Stimulated activated CD4-positive, alpha-beta T cell treated with anti-CD3 and anti-CD28 coated beads, Interleukin-4, amount 100 ng/mL, for 24 hours (primary cell): Measurements from ENCODE around the gene TMEM117.
"Not testable (repeated sequence)": the region's sequence is repeated elsewhere in the genome, so short reads cannot be mapped to it uniquely, and the experiment has no call there.

Experiments used
- DNase-seq: peaks from one replicate; pipeline ENCODE4 v3.0.0-alpha.2; 2020

Gene TMEM117

DNA sequence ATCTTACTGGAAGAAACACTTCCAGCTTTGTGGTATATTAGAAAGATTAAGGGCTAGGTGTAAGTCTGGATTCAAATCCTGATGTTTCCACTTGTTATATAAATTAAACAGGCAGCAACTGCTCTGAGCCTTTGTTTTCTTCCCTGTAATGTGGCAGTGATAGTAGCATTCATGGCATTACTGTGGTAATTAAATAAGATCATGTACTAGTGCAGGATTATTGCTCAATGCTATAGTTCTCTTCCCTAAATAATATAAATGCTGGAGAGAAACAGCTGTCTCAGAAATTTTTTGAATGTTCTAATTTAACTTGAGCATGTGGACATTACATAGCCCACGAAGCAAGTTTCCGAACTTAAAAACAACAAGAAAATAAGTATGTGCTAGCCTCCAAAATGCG lies 5.4 kb downstream of the TMEM117 start:
- DNase-seq = no peak

DNA sequence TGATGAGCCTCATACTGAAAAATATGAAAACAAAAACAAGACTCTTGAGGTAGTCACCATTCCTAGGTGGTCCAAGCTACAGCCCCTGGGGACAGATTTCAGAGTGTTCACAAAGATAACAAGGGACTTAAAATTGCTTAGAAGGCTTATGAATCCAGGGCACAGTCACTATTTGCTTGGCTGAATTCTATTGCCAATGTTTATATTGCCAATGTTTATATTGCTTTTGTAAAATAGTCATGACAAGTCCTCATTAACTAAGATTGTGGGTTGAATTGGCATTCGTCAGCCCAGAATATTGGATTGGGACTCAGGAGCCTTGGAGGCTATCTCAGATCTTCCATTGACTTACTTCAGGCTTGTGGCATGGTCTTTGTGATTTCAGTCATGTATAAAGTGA lies 6.4 kb downstream of the TMEM117 start:
- DNase-seq = no peak

DNA sequence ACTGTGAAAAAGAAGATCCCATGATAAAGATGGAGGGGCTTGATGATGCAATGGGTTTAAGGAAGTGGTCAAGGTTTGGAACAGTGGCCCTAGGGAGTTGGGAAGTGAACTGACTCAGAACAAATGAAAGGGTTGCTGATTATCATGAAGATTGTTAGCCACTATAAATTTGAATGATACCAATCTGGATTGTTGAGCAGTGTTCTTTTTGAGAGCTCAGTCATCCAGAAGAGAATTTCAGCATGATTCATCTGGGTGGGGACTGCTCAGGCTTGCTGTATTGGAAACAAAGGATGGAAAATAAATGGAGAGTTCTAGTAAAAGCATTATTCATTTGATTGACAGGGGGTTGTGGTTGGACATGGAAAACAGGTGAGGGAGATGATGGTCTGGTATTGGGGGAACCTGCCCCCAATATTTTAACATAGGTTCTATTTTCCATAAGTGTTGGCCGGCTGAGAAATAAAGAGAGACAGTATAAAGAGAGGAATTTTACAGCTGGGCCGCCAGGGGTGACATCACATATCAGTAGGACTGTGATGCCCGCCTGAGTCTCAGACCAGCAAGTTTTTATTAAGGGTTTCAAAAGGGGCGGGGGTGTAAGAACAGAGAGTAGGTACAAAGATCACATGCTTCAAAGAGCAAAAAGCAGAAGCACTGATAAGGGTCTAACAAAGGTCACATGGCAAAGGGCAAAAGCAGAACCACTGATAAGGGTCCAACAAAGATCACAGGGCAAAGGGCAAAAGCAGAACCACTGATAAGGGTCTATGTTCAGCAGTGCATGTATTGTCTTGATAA lies 11.7 kb downstream of the TMEM117 start:
- not testable (repeated sequence) for DNase-seq

DNA sequence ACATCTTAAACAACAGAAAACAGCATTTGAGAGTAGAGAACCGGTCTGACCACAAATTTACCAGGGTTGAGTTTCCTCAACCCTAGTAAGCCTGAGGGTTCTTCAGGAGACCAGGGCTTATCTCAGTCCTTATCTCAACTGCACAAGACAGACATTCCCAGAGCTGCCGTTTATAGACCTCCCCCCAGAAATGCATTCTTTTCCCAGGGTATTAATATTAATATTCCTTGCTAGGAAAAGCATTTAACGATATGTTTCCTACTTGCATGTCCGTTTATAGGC lies 12.3 kb downstream of the TMEM117 start:
- DNase-seq = no peak

DNA sequence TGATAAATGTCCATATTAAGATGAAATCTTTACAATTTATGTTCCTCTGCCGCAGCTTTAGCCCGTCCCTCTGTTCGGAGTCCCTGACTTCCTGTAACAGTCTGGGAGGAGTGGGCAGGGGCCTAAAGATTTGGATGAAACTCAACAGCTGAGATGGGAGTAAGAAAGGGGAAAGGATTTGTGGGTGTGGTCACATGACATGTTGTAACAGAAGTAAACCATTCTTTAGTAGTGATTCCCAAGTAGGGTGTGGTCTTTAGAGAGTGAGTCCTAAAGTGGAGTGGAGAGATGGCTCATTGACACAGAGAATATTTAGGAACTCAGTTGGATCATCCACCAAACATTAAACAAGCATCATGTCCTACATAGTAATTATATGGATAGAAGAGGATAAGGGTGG lies 12.9 kb downstream of the TMEM117 start:
- DNase-seq = no peak

DNA sequence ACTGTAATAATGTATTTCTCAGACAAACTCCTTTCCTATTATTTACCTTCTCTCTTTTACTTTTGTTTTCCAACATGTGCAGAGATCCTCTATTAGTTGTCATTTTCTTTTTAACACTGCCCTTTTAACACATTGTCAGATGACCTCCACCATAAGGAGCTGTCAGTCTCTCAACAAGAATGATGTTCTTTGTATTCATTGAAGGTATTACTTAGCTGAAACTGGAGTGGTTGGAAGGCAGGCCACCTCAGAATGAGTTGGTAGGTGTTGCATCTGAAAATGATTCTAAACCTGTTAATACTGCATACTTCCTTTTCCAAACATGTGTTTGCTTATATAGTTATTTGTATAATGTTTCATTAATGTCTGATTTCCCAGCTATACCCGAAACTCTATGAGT lies 16.9 kb downstream of the TMEM117 start:
- no peak for DNase-seq

DNA sequence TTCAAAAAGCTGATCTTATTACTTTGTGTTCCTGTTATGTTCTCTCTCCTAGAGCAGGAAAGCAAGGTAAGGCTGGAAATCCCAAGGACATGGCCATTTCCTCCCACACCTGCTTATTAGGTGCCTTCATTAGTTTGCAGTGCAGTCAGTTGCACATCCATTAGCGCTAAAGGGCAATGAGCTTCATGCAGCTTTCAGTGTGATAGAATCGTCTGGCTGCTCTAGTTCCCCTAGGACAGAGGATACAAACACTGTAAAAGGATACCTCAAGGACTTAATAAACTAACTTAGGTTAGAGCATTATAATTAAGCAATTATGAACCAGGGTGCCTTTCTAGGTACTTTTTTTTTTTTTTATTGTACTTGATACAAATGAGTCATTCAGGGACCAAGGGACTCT lies 21.1 kb downstream of the TMEM117 start:
- DNase-seq = no peak

DNA sequence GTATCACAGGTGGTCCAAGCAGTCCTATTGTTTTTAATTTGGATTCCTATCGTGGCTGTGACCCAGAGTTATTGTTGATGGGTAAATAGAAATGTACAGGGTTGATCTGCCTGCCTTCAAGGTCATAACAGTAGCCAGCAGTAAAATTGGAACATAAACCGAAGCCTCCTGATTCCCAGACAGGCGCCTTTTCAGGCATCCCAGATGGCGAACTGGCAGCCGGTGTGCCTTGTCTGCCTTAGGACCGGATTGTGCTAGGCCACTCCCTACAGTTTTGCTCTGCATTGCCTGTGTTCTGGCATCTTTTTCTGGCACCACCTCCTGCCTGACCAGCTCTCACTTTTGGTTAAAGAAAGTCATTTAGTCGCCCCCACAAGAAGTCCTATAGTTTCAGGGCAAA lies 22.2 kb downstream of the TMEM117 start:
- no peak for DNase-seq

DNA sequence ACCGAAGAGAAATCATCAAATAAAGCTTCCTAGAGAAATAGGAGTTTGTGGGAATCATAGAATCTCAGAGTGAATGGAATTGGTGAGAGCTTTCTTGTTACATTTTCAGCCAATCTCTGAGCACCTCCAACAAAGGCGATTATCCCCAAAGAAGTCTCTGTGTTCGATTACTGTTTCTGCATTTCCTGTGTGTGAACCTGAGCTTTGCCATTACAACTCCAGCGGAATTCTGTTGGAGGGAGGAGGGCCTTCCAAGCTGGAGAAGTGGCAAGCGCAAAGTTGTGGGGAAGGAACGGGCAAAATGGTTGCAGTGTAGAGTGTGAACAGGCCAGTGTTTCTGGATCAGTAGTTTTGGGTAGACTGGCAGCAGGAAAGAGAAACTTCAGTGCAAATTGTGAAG lies 23.1 kb downstream of the TMEM117 start:
- no peak for DNase-seq

DNA sequence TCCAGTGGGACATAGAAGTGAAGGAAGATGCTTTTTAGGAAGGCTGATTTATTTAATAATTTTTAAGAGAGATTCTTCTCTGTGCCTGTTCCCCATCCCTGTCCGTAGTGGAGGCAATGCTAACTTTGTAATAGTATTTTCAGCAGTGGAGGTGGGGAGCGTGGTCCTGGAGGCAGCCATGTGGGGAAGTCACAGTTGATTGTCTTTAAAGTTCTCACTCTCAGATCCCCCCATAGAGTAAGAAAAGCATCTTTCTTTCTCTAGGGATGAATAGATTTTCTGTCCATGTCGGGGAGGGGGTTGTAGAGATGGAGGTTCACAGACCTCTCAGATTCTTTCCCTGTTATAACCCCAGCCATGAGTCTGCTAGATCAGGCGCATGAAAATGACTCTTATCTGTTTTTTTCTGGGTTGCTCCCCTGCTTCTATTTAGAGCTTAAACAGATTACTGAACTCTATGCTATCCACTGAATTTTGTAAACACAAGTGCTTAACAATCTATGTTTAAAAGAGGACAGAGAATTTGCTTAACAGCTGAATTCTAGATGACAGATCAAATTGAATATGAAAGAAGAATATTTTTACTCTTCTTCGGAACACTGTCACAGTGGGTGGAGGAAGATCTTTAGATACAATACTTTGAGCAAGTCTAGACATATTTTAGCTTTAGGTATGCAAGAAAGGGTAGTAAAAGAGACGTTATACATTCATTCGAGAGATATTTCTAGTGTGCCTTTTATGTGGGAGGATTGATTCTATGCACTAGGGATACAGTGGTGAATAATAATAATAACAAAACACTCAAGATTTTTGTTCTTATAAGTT lies 25.3 kb downstream of the TMEM117 start:
- no peak for DNase-seq

DNA sequence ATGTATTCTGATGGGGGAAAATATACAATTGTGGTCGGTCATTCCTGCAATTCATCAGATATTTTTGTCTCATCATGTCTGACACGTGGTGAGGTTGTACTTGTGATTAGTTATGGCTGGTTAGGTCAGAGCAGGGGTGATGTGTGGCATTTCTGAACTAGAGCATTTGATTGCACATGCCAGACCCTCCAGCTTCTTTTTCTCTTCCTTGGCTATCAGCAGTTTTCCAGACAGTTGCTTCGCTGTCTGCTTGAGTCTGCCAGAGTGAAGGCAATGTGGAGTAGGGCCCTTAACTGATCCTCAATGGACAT lies 25.9 kb downstream of the TMEM117 start:
- DNase-seq = no peak

DNA sequence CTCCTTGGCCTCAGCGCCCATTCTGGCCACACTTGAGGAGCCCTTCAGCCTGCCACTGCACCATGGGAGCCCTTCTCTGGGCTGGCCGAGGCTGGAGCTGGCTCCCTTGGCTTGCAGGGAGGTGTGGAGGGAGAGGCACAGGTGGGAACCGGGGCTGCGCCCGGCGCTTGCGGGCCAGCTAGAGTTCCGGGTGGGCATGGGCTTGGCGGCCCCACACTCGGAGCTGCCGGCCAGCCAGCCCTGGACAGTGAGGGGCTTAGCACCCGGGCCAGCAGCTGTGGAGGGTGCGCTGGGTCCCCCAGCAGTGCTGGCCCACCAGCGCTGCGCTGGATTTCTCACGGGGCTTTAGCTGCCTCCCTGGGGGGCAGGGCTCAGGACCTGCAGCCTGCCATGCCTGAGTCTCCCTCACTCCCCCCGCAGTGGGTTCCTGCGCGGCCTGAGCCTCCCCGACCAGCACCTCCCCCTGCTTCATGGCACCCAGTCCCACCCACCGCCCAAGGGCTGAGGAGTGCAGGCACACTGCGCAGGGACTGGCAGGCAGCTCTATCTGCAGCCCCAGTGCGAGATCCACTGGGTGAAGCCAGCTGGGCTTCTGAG lies 28.0 kb downstream of the TMEM117 start:
- DNase-seq = no peak

DNA sequence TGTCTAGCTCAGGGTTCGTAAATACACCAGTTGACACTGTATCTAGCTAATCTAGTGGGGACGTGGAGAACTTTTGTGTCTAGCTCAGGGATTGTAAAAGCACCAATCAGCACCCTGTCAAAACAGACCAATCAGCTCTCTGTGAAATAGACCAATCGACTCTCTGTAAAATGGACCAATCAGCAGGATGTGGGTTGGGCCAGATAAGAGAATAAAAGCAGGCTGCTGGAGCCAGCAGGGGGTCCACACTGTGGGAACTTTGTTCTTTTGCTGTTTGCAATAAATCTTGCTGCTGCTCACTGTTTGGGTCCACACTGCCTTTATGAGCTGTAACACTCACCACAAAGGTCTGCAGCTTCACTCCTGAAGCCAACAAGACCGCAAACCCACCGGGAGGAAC lies 28.7 kb downstream of the TMEM117 start:
- not testable (repeated sequence) for DNase-seq

DNA sequence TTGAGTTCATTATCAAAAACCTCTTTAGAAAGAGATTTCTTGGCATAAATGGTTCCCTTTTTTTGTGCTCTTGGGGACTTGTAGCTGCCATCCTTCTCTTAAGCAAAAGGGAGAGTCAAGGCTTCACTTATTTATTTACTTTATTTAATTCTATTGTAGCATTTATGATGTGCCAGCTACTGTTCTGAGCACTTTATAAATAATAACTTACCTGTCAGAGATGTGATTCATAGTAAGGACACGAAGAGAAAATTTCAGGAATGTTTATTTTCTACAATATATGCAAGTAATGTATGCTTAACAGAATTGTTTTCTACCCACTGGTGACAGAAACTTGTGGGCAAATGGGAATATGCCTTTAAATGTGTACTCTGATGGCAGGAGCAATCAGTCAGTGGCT lies 33.3 kb downstream of the TMEM117 start:
- no peak for DNase-seq

DNA sequence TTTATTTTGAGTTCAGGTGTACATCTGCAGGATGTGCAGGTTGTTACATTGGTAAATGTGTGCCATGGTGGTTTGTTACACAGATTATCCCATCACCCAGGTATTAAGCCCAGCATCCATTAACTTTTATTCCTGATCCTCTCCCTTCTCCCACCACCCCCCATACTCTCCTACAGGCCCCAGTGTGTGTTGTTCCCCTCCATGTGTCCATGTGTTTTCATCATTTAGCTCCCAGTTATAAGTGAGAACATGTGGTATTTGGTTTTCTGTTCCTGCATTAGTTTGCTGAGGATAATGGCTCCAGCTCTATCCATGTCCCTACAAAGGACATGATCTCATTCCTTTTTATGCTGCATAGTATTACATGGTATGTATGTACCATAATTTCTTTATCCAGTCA lies 33.9 kb downstream of the TMEM117 start:
- not testable (repeated sequence) for DNase-seq

DNA sequence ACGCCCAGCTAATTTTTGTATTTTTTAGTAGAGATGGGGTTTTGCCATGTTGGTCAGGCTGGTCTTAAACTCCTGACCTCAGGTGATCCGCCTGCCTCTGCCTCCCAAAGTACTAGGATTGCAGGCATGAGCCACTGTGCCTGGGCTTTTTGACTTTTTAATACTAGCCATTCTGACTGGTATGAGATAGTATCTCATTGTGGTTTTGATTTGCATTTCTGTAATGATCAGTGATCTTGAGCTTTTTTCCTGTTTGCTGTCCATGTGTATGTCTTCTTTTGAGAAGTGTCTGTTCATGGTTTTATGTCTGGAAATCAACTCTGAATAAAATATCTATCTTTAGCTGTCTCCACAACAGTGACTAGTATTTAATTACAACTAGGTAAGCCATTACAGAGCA lies 35.4 kb downstream of the TMEM117 start:
- DNase-seq = not testable (repeated sequence)

DNA sequence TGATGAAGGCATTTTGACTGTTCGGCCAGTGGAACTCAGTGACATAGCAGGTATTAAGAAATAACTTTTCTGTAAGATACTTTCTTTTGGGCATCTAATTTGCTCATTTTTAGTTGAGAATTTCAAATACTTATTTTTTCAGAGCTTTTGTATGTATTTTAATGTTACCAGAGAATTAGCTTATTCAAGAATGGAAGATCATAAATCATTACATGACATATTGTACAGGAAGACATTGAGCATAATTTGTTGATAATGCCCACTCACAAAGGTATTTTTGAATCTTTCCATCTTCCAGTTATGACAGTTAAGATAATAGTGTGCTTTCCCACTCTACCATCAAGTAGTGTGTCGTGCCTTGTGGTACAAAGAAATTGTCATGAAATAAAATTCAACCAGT lies 36.5 kb downstream of the TMEM117 start:
- no peak for DNase-seq

DNA sequence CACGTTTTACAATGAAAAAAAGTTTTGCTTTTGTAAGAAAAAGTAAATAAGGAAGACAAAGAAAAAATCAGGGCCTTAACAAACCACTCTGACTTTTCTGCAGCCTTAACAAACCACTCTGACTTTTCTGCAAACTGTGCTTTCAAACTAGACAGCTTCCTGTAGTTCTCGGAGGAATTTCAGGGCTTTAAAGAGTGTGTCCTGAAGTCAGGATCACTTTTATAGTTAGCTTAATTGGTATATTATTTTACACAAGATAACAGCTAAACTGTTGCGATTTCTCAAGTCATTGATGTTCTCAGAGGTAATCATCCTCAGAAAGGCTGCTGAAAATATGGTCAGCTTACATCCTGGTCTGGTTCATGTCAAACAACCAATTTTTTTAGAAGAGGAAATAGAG lies 42.2 kb downstream of the TMEM117 start:
- DNase-seq = no peak

DNA sequence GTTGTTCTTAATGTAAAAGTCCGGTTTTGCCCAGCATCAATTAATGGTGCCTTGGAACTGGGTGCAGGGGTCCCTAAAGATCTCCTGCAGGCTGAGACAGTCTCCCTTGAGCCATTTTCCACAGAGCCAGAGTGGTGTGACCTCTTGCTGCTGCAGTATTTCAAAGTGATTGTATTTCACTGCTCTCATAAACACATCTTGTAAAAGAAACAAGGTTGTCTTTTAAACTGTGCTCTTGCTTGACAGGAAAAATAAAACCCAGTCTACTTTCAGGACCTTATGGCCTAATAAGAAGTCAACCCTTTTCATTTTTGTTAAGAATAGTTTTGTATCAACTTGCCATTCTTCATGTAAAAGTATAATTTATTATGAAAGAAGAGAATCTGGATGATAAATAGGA lies 44.7 kb downstream of the TMEM117 start:
- DNase-seq = no peak

DNA sequence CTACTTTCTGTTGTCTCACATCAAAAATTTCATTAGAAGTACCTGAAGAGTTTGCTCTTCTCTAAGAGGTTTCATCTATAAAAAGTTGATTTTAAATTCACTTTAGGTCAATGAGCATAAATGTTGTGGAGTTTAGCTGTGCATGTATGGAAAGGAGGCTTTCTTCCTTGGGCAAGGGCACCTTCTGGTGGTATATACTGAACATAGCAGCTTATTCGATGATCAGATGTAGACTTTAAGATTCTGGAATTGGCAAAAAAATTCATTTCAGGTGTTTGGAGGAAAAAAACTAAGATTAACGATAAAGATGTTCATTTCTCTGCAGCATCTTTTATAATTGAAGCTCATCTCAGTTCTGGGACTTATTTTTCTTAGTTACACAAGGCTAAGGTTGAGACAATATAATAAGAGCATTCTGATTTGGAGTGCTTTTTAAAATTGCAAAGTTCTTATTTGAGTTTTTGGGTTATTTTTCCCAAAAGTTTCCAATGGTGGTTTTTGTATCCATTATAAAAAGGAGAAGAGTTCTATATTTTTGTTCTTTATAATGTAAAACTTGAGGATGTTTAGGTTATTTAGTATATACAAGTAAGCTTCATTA lies 46.8 kb downstream of the TMEM117 start:
- peak; percentile 26 for DNase-seq

DNA sequence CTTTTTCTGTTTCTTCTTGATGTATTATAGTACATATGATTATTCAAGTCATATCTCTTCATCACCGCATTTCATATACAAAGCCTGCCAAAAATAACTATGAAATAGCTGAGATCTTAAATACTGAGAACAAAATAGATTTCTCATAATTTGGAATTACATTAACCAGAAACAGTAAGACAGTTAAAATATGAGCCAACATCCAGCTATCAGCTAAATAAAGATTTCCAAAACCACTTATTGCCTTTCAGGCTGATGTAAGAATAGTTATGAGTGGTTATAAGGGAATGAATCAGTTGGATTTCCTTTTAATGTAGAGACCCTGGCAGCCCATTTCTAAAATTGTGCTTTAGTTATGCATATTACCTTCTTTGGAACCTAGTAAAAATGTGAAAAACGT lies 47.4 kb downstream of the TMEM117 start:
- no peak for DNase-seq

DNA sequence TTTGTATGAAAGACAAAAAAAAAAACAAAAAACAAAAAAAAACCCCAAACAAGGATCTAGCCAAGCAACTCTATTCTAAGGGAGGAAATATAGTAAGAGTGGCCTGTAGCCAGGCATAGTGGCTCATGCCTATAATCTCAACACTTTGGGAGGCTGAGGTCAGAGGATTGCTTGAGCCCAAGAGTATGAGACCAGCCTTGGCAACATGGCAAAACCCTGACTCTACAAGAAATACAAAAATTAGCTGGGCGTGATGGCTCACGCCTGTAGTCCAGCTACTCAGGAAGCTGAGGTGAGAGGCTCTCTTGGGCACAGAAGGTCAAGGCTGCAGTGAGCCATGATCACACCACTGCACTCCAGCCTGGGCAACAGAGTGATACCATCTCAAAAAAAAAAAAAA lies 47.9 kb downstream of the TMEM117 start:
- no peak for DNase-seq

DNA sequence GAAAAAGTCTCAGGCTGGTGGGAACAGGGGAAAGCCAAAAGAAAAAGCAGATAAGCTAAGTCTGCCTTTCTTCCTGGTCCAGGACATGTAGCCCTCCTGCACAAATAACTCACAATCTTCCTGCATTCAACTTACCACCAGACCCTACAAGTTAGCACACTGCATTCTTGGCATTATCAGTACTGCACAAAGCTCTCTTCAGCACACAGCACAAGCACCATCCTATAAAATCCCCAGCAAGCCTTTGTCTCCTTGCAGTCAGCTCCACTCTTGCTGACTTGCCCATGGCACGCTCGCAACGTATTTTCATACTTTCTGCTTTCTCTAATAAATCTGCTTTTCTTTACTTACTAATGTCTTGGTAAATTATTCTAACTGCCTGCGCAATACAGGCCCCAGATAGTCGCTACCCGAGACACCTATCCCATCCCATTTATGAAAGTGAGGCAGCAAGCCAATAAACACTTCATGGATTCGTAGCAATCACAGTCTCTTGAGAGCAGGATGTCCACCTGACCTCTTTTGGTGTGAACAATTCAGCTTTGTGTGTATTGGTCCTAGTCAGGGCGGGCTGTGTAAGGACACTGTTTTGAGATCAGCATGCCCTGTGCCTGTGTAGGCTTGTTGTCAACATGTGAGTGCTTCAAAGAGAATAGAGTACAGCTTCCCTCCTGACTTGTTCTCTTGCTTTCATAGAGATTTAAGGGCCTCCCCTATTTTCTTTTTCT lies 49.0 kb downstream of the TMEM117 start:
- no peak for DNase-seq
